Tibial nerve (tissue), 4 donors: ENCODE results near the gene RAB11B. TPM values are rescaled to one million over a fixed set of nuclear protein-coding genes. Genes with fewer than 3 reads are reported as not detected.
"Not testable (repeated sequence)": the region's sequence is repeated elsewhere in the genome, so short reads cannot be mapped to it uniquely, and the experiment has no call there.

ENCODE experiments used
- DNase-seq, 2 donors: peaks; one replicate each; pipeline ENCODE4 v3.0.0-alpha.2; 2019; ENCODE audit warnings: low spot score in 2 of 2
- H3K27ac ChIP-seq, 4 donors: fragments of 200-600 bp; sonication (generic) in 3 of 4; one replicate each; pipeline ENCODE4 v1.5.1; 2017 to 2019; ENCODE audit warnings: mild to moderate bottlenecking in 1 of 4
- H3K27me3 ChIP-seq, 2 donors: fragments of 200-600 bp; sonication (generic) in 1 of 2; one replicate each; pipeline versions ENCODE4 v1.5.1 to v1.6.0; 2017 to 2019
- H3K36me3 ChIP-seq, 3 donors: fragments of 200-600 bp; sonication (generic); one replicate each; pipeline ENCODE4 v1.5.1; 2018 to 2019
- H3K4me1 ChIP-seq, 4 donors: fragments of 200-600 bp; sonication (generic) in 3 of 4; one replicate each; pipeline ENCODE4 v1.5.1; 2017 to 2019
- H3K4me3 ChIP-seq, 4 donors: fragments of 200-600 bp; sonication (generic) in 3 of 4; one replicate each; pipeline ENCODE4 v1.5.1; 2017 to 2019; ENCODE audit warnings: mild to moderate bottlenecking in 1 of 4, moderate library complexity in 1 of 4
- H3K9me3 ChIP-seq, 4 donors: fragments of 200-600 bp; sonication (generic) in 3 of 4; one replicate each; pipeline ENCODE4 v1.5.1; 2017 to 2019
- EP300 ChIP-seq, 2 donors: sonication (generic); formaldehyde crosslinking; IDR thresholded peaks; one replicate each; pipeline ENCODE4 v1.6.1; 2017; ENCODE audit warnings: antibody characterized with exemption in 2 of 2, mild to moderate bottlenecking in 1 of 2
- POLR2A ChIP-seq, 2 donors: fragments of 450-650 bp; IDR thresholded peaks; one replicate each; pipeline ENCODE4 v1.6.1; 2017; ENCODE audit warnings: antibody characterized with exemption in 2 of 2, mild to moderate bottlenecking in 2 of 2, moderate library complexity in 2 of 2
- WGBS, 2 donors: methylation state at CpG; one replicate each; pipeline ENCODE4 v1.1.5; 2018; 5-methylcytosine and 5-hydroxymethylcytosine counted together
- total RNA-seq, 4 donors: library from RNA; depleted of rRNA; stranded (reverse); fragments of >200 nt; gene quantifications; one replicate each; pipeline ENCODE4 v1.1.0, GENCODE V29; 2016
- TF ChIP-seq, protein P1 (sequence below), 5 experiments: fragments of 200-600 bp in 3 of 5; fragments of 450-650 bp in 2 of 5; sonication (generic) in 3 of 5; IDR thresholded peaks; one replicate each; pipeline ENCODE4 v1.5.1; 2016 to 2019; ENCODE audit warnings: antibody characterized with exemption in 5 of 5, mild to moderate bottlenecking in 3 of 5, moderate library complexity in 2 of 5

The RAB11B gene
- total RNA-seq, 4 donors from 2014 or later = 35.6 to 147 (median 68.9) TPM

DNA sequence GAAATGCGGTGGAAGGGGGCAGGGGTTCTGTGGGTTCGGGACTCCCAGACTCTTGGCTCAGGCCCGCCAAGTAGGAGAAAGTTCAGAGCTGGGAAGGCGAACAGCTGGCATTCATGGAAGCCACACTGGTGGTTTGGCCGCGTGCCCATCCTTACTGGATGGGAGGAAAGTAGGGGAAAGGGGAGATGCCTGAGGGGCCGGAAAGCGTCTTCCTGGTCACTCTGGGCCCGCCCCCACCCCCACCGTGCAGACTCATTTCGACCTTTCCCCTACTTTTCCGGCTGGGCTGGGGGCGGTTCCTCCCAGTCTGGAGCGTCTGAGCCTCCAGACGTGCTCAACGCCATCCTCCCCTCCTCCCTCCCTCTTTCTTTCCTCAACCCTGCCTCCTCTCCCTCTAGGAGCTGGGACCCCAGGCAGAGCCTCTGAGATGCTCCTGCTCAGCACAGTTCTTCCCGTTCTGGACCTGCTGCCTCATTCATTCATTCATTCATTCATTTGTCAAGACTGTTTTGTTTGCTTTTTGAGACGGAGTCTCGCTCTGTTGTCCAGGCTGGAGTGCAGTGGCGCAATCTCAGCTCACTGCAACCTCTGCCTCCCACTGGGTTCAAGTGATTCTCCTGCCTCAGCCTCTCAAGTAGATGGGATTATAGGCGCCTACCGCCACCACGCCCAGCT is 22.7 kb upstream of the RAB11B start:
- H3K36me3 ChIP-seq = peaks cover 0 to 6% (median 0%) of the 10 kb centered on the region in 3 donors
- WGBS, 2 donors = 14 to 18% methylated on average over 23 of the region's 23 CpGs
- H3K27me3 ChIP-seq = no peaks in the 10 kb centered on the region
- peak; percentile 75 to 80 for DNase-seq
- TF ChIP-seq EP300 (IDR thresholded peaks at IDR 0.05) (peak; percentile 82 to 89), POLR2A (IDR thresholded peaks at IDR 0.05) (no peak)
- TF ChIP-seq, protein P1, sequence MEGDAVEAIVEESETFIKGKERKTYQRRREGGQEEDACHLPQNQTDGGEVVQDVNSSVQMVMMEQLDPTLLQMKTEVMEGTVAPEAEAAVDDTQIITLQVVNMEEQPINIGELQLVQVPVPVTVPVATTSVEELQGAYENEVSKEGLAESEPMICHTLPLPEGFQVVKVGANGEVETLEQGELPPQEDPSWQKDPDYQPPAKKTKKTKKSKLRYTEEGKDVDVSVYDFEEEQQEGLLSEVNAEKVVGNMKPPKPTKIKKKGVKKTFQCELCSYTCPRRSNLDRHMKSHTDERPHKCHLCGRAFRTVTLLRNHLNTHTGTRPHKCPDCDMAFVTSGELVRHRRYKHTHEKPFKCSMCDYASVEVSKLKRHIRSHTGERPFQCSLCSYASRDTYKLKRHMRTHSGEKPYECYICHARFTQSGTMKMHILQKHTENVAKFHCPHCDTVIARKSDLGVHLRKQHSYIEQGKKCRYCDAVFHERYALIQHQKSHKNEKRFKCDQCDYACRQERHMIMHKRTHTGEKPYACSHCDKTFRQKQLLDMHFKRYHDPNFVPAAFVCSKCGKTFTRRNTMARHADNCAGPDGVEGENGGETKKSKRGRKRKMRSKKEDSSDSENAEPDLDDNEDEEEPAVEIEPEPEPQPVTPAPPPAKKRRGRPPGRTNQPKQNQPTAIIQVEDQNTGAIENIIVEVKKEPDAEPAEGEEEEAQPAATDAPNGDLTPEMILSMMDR (IDR thresholded peaks at IDR 0.05) = no peak
- H3K27ac ChIP-seq = peak overlapping the region; percentile 6 to 93 (median 71)
- H3K9me3 ChIP-seq = no peaks in the 10 kb centered on the region
- H3K4me1 ChIP-seq = peaks cover 0 to 89% (median 55%) of the 10 kb centered on the region in 4 donors
- H3K4me3 ChIP-seq = peak overlapping the region in 2 of 4 donors; percentile 65 to 88

DNA sequence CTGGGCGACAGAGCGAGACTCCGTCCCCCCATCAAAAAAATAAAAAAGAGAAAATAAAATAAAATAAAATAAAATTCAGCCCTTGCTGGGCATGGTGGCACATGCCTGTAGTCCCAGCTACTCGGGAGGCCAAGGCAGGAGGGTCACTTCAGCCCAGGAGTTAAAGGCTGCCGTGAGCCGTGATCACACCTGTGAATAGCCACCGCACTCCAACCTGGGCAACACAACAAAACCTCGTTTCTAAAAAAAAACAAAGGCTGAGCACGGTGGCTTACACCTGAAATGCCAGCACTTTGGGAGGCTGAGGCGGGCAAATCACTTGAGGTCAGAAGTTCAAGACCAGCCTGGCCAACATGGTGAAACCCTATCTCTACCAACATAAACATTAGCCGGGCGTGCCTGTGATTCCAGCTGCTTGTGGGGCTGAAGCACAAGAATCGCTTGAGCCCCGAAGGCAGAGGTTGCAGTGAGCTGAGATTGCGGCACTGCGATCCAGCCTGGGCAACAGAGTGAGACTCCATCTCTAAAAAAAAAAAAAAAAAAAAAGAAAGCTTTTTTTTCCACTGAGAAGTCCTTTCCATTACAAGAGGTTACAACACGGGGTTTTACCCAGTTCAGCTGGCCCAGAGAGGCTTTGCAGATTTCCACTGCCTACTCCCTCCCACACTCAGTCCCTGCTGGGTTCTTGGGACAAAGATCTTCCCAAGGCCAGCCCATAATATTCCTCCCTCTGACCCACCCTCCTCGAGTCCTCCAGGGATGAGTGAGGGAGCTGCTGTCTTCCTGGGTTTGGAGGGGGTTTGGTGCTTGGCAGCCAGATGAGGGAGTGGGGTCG is 19.8 kb upstream of the RAB11B start:
- peak overlapping the region; percentile 34 to 93 (median 64) for H3K27ac ChIP-seq
- H3K4me3 ChIP-seq = peak overlapping the region in 1 of 4 donors; percentile 37
- WGBS, 2 donors = 68 to 74% methylated on average over 19 of the region's 19 CpGs

DNA sequence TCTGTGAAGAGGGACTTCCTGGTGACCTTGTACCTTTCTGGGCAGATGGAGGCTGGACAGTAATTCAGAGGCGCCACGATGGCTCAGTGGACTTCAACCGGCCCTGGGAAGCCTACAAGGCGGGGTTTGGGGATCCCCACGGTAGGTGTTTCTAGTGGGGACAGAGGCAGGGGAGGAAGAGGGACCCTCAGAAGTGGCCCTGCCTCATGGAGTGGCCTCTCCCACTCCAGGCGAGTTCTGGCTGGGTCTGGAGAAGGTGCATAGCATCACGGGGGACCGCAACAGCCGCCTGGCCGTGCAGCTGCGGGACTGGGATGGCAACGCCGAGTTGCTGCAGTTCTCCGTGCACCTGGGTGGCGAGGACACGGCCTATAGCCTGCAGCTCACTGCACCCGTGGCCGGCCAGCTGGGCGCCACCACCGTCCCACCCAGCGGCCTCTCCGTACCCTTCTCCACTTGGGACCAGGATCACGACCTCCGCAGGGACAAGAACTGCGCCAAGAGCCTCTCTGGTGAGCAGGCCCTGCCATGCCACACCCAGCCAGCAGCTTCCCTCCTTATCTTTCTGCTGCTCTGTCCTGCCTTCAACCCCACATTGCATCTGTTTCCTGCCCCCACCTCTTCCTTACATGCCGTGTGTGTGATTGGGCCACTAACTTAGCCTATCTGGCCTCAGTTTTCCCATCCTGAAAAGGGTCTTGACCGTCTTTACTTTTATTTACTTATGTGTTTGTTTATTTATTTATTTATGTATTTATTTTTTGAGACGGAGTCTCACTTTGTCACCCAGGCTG is 19.0 kb upstream of the RAB11B start:
- peaks cover 0 to 66% (median 37%) of the 10 kb centered on the region in 4 donors for H3K4me1 ChIP-seq
- peak overlapping the region; percentile 10 to 93 (median 59) for H3K27ac ChIP-seq
- no peak for DNase-seq
- H3K9me3 ChIP-seq = no peaks in the 10 kb centered on the region
- H3K27me3 ChIP-seq = no peaks in the 10 kb centered on the region
- WGBS, 2 donors = 75 to 78% methylated on average over 18 to 23 of the region's 28 CpGs
- TF ChIP-seq POLR2A (IDR thresholded peaks at IDR 0.05) (no peak), EP300 (IDR thresholded peaks at IDR 0.05) (no peak)
- TF ChIP-seq, protein P1 (IDR thresholded peaks at IDR 0.05) = no peak
- peaks cover 0 to 39% (median 0%) of the 10 kb centered on the region in 3 donors for H3K36me3 ChIP-seq
- peak overlapping the region in 1 of 4 donors; percentile 37 for H3K4me3 ChIP-seq

More for the DNA sequence above, 19.8 kb upstream of the RAB11B start:
- TF ChIP-seq EP300 (IDR thresholded peaks at IDR 0.05) (peak; percentile 14 to 70), POLR2A (IDR thresholded peaks at IDR 0.05) (peak in 1 of 2 donors; percentile 38)
- TF ChIP-seq, protein P1 (IDR thresholded peaks at IDR 0.05) = no peak
- no peaks in the 10 kb centered on the region for H3K9me3 ChIP-seq
- H3K36me3 ChIP-seq = peaks cover 0 to 31% (median 0%) of the 10 kb centered on the region in 3 donors
- no peaks in the 10 kb centered on the region for H3K27me3 ChIP-seq
- peaks cover 0 to 74% (median 40%) of the 10 kb centered on the region in 4 donors for H3K4me1 ChIP-seq
- peak in 1 of 2 donors; percentile 56 for DNase-seq

DNA sequence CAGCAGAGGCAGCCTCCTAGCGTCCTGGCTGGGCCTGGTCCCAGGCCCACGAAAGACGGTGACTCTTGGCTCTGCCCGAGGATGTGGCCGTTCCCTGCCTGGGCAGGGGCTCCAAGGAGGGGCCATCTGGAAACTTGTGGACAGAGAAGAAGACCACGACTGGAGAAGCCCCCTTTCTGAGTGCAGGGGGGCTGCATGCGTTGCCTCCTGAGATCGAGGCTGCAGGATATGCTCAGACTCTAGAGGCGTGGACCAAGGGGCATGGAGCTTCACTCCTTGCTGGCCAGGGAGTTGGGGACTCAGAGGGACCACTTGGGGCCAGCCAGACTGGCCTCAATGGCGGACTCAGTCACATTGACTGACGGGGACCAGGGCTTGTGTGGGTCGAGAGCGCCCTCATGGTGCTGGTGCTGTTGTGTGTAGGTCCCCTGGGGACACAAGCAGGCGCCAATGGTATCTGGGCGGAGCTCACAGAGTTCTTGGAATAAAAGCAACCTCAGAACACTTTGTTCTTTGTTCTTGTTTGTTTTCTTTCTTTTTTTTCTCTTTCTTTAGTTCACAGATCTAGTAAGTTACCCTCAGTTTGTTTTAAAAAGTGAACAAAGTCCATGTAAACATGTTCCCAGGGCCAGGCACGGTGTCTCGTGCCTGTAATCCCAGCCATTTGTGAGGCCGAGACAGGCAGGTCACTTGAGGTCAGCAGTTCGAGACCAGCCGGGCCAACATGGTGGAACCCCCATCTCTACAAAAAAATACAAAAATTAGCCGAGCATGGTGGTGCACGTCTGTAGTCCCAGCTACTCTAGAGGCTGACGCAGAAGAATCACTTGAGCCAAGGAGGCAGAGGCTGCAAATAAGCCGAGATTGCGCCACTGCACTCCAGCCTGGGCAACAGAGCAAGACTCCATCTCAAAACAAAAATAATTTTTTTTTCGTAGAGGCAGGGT is 16.0 kb upstream of the RAB11B start:
- 67 to 69% methylated on average over 25 to 26 of the region's 26 CpGs for WGBS, 2 donors
- peak; percentile 73 to 80 for DNase-seq

DNA sequence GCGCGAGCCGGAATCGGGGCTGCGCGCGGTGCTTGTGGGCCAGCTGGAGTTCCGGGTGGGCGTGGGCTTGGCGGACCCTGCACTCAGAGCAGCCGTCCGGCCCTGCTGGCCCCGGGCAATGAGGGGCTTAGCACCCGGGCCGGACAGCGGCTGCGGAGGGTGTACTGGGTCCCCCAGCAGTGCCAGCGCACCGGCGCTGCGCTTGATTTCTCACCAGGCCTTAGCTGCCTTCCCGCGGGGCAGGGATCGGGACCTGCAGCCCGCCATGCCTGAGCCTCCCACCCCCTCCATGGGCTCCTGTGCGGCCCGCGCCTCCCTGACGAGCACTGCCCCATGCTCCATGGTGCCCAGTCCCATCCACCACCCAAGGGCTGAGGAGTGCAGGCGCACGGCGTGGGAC is 14.4 kb upstream of the RAB11B start:
- peaks cover 0 to 25% (median 9%) of the 10 kb centered on the region in 4 donors for H3K4me1 ChIP-seq
- 92 to 95% methylated on average over 13 to 28 of the region's 32 CpGs for WGBS, 2 donors
- DNase-seq, H3K9me3 ChIP-seq, H3K4me3 ChIP-seq, H3K27me3 ChIP-seq: not testable (repeated sequence)
- H3K27ac ChIP-seq = peak overlapping the region in 2 of 4 donors; percentile 88 to 93
- H3K36me3 ChIP-seq = peaks cover 0 to 47% (median 0%) of the 10 kb centered on the region in 3 donors

More for the DNA sequence above, 16.0 kb upstream of the RAB11B start:
- Histone ChIP-seq H3K27ac (peak overlapping the region; percentile 62 to 93 (median 76)), H3K4me3 (no peak overlapping the region), H3K4me1 (peaks cover 0 to 37% (median 15%) of the 10 kb centered on the region in 4 donors), H3K27me3 (no peaks in the 10 kb centered on the region), H3K36me3 (peaks cover 0 to 47% (median 0%) of the 10 kb centered on the region in 3 donors), H3K9me3 (no peaks in the 10 kb centered on the region)
- TF ChIP-seq POLR2A (IDR thresholded peaks at IDR 0.05) (no peak), EP300 (IDR thresholded peaks at IDR 0.05) (peak; percentile 75 to 80)
- TF ChIP-seq, protein P1 (IDR thresholded peaks at IDR 0.05) = peak in 2 of 5 experiments; percentile 26 to 30

DNA sequence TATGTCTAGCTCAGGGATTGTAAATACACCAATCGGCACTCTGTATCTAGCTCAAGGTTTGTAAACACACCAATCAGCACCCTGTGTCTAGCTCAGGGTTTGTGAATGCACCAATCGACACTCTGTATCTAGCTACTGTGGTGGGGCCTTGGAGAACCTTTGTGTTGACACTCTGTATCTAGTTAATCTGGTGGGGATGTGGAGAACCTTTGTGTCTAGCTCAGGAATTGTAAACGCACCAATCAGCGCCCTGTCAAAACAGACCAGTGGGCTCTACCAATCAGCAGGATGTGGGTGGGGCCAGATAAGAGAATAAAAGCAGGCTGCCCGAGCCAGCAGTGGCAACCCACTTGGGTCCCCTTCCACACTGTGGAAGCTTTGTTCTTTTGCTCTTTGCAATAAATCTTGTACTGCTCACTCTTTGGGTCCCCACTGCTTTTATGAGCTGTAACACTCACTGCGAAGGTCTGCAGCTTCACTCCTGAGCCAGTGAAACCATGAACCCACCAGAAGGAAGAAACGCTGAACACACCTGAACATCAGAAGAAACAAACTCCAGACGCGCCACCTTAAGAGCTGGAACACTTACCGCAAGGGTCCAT is 13.7 kb upstream of the RAB11B start:
- Histone ChIP-seq H3K4me1 (peaks cover 0 to 19% (median 6%) of the 10 kb centered on the region in 4 donors), H3K36me3 (peaks cover 0 to 42% (median 0%) of the 10 kb centered on the region in 3 donors)
- DNase-seq, H3K9me3 ChIP-seq, H3K27me3 ChIP-seq, H3K4me3 ChIP-seq, H3K27ac ChIP-seq: not testable (repeated sequence)
- 80 to 86% methylated on average over 9 to 10 of the region's 10 CpGs for WGBS, 2 donors
